K562 (cell line): ENCODE measurements around the gene MKRN2OS. TPM values are rescaled to one million over a fixed set of nuclear protein-coding genes. Genes with fewer than 3 reads are reported as not detected.

ENCODE experiments used
- CGGBP1 ChIP-seq: fragments of 250-450 bp; sonication (Bioruptor Pico); IDR thresholded peaks from 2 replicates; pipeline ENCODE4 v1.9.0; 2021; ENCODE audit warnings: mild to moderate bottlenecking
- EWSR1 ChIP-seq: fragments of 450-650 bp; IDR thresholded peaks from 2 replicates; pipeline ENCODE4 v1.6.1; 2018; ENCODE audit warnings: borderline replicate concordance, mild to moderate bottlenecking, low read depth, moderate library complexity; ENCODE audit not compliant: partially characterized antibody
- GATA2 ChIP-seq: sonication (generic); formaldehyde crosslinking; IDR thresholded peaks from 2 replicates; pipeline ENCODE4 v1.4.0; 2020; ENCODE audit warnings: mild to moderate bottlenecking, missing genetic modification reagents
- HDAC6 ChIP-seq: IDR thresholded peaks from 2 replicates; pipeline ENCODE4 v1.6.1; 2012; ENCODE audit warnings: low read depth, mild to moderate bottlenecking, control low read depth, inconsistent platforms, low read length, moderate library complexity
- KAT2B ChIP-seq: IDR thresholded peaks from one replicate; pipeline ENCODE4 v1.6.1; 2012; ENCODE audit warnings: low read depth, mild to moderate bottlenecking, control low read depth, inconsistent platforms, low read length, moderate library complexity
- NCOA2 ChIP-seq, 2 experiments: fragments of 450-650 bp; IDR thresholded peaks; 2 replicates each; pipeline ENCODE4 v1.6.1; 2018; ENCODE audit warnings: mild to moderate bottlenecking in 2 of 2, moderate library complexity in 1 of 2; ENCODE audit not compliant: partially characterized antibody in 2 of 2
- PHF8 ChIP-seq: fragments of 200-600 bp; sonication (generic); IDR thresholded peaks from 2 replicates; pipeline ENCODE4 v1.6.1; 2012; ENCODE audit warnings: mixed run types, mild to moderate bottlenecking, inconsistent platforms, low read length, moderate library complexity, borderline replicate concordance
- PURB ChIP-seq: sonication (generic); formaldehyde crosslinking; IDR thresholded peaks from 2 replicates; pipeline ENCODE4 v1.9.0; 2021; ENCODE audit warnings: low read depth, mild to moderate bottlenecking, missing genetic modification reagents
- RBM25 ChIP-seq: fragments of 200-400 bp; formaldehyde crosslinking; IDR thresholded peaks from 2 replicates; pipeline ENCODE4 v1.6.1; 2018; ENCODE audit warnings: low read length, low read depth, moderate library complexity; ENCODE audit not compliant: severe bottlenecking
- RBM34 ChIP-seq: fragments of 200-400 bp; formaldehyde crosslinking; IDR thresholded peaks from 2 replicates; pipeline ENCODE4 v1.6.1; 2018; ENCODE audit warnings: low read length, borderline replicate concordance; ENCODE audit not compliant: insufficient read depth
- RNF219 ChIP-seq: fragments of 250-450 bp; sonication (Bioruptor Pico); IDR thresholded peaks from 2 replicates; pipeline ENCODE4 v1.5.0; 2022; ENCODE audit warnings: mild to moderate bottlenecking
- SMAD1 ChIP-seq: fragments of 150-350 bp; IDR thresholded peaks from 2 replicates; pipeline ENCODE4 v1.6.1; 2014; ENCODE audit warnings: low read length, low read depth; ENCODE audit not compliant: partially characterized antibody
- STAG1 ChIP-seq: sonication (generic); formaldehyde crosslinking; IDR thresholded peaks from 2 replicates; pipeline ENCODE4 v1.5.0; 2020; ENCODE audit warnings: missing genetic modification reagents, borderline replicate concordance
- TCF3 ChIP-seq: sonication (generic); formaldehyde crosslinking; IDR thresholded peaks from 2 replicates; pipeline ENCODE4 v1.4.0; 2020; ENCODE audit warnings: mild to moderate bottlenecking, missing genetic modification reagents
- ZBTB8A ChIP-seq: fragments of 450-650 bp; IDR thresholded peaks from 2 replicates; pipeline ENCODE4 v1.6.1; 2018; ENCODE audit warnings: mild to moderate bottlenecking, moderate library complexity; ENCODE audit not compliant: partially characterized antibody
- ZNF398 ChIP-seq: fragments of 250-450 bp; sonication (Bioruptor Pico); IDR thresholded peaks from 2 replicates; pipeline ENCODE4 v1.8.0; 2021; ENCODE audit warnings: moderate library complexity, mild to moderate bottlenecking, inconsistent platforms
- ZNF507 ChIP-seq: conservative IDR thresholded peaks from 2 replicates; pipeline ENCODE4 v1.6.1; 2017; ENCODE audit warnings: missing genetic modification characterization, missing compliant biosample characterization
- polyA plus RNA-seq, 8 experiments: library from polyadenylated mRNA; depleted of rRNA in 4 of 8; stranded (reverse) in 5 of 8; unstranded in 3 of 8; fragments of >200 nt; fragmentation: Nextera tagmentation in 2 of 8; fragmentation: Illumina TruSeq in 1 of 8; extraction: Ambion mirVana in 2 of 8; extraction: Trizol in 1 of 8; gene quantifications; 2 replicates each; pipeline versions ENCODE4 v1.2.1 to v1.2.3, GENCODE V29; 2011 to 2014; ENCODE audit warnings: inconsistent platforms in 1 of 8, missing spikeins in 1 of 8
- total RNA-seq, 7 experiments: library from RNA; depleted of rRNA in 6 of 7; stranded (reverse); fragments of >200 nt in 6 of 7; fragmentation: Illumina TruSeq in 2 of 7; extraction: Trizol in 2 of 7; gene quantifications; 2 replicates each; pipeline versions ENCODE4 v1.2.1 to v1.2.3, GENCODE V29; 2011 to 2021; ENCODE audit warnings: low replicate concordance in 1 of 7
- TF ChIP-seq, protein P1 (sequence below): sonication (generic); formaldehyde crosslinking; IDR thresholded peaks from 2 replicates; pipeline ENCODE4 v1.8.1; 2022; ENCODE audit warnings: missing genetic modification reagents
- TF ChIP-seq, protein P2 (sequence below): fragments of 250-450 bp; sonication (Bioruptor Pico); IDR thresholded peaks from 2 replicates; pipeline ENCODE4 v1.8.0; 2022; ENCODE audit warnings: inconsistent platforms

The MKRN2OS gene
- total and polyA plus RNA-seq, 9 of the 15 experiments (the other 6 are each of a cell fraction or from before 2014, with no cell fraction given): 0.11 to 0.27 (median 0.17) TPM; not detected in 6

DNA sequence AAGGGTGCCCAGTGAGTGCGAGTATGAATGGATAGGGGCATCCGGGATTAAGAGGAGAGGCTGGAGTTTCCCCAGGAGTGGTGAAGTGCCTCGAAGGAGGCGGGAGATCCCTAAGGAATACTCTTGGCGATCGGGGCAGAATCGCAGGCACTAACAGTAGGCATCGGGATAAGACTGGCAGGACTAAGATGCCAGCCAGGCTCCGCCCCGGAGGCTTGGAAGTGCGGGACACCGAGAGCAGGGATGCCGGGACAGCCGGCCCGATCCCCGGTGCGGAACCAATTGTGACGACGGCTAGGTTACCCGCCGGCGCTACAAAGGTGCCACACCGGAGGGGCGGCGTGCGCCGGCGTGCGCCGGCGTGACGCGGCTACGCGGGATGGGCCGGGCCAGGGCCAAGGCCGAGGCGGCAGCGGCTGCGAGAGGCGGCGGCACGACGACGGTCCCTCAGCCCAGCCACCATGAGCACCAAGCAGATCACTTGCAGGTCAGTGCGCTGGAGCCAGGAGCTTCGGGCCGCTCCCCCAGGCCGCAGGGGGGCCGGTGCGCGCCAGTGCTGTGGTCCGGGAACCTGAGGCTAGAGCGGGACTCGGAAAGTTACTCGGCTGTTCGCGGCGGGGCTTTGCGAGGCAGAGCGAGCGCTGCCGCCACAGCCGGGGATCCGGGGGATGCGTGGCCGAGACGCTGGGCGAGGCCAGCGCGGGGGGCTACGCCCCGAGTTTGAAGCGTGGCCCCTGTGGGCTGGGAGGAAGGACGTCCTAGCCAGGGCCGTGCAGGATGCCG lies 11.6 kb upstream of the MKRN2OS start, which contains the start of gene MKRN2 (continued):
- TF ChIP-seq, protein P1, sequence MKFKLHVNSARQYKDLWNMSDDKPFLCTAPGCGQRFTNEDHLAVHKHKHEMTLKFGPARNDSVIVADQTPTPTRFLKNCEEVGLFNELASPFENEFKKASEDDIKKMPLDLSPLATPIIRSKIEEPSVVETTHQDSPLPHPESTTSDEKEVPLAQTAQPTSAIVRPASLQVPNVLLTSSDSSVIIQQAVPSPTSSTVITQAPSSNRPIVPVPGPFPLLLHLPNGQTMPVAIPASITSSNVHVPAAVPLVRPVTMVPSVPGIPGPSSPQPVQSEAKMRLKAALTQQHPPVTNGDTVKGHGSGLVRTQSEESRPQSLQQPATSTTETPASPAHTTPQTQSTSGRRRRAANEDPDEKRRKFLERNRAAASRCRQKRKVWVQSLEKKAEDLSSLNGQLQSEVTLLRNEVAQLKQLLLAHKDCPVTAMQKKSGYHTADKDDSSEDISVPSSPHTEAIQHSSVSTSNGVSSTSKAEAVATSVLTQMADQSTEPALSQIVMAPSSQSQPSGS (CRISPR knock-in tag): no peak
- no peak for TF ChIP-seq NCOA2 (IDR thresholded peaks at IDR 0.05; ENCODE audit: partially characterized antibody in 2 of 2)
- peak; percentile 82 for TF ChIP-seq SMAD1
- TF ChIP-seq RBM25: peak; percentile 74
- TF ChIP-seq RBM34: no peak
- TF ChIP-seq, protein P2, sequence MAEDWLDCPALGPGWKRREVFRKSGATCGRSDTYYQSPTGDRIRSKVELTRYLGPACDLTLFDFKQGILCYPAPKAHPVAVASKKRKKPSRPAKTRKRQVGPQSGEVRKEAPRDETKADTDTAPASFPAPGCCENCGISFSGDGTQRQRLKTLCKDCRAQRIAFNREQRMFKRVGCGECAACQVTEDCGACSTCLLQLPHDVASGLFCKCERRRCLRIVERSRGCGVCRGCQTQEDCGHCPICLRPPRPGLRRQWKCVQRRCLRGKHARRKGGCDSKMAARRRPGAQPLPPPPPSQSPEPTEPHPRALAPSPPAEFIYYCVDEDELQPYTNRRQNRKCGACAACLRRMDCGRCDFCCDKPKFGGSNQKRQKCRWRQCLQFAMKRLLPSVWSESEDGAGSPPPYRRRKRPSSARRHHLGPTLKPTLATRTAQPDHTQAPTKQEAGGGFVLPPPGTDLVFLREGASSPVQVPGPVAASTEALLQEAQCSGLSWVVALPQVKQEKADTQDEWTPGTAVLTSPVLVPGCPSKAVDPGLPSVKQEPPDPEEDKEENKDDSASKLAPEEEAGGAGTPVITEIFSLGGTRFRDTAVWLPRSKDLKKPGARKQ (CRISPR knock-in tag): no peak
- 0 out of 2 replicates have a peak, but pooled peaks have one; percentile 29 for TF ChIP-seq TCF3 (CRISPR knock-in tag)
- no peak for TF ChIP-seq PURB (CRISPR knock-in tag)
- peak; percentile 11; the same call in 1 of the 2 replicates for TF ChIP-seq CGGBP1 (CRISPR knock-in tag)
- TF ChIP-seq ZBTB8A: no peak
- no peak for TF ChIP-seq HDAC6
- peak; percentile 99 for TF ChIP-seq PHF8
- TF ChIP-seq KAT2B: no peak
- no peak for TF ChIP-seq ZNF507 (tag)
- no peak for TF ChIP-seq RNF219 (CRISPR knock-in tag)
- TF ChIP-seq ZNF398 (CRISPR knock-in tag): no peak
- TF ChIP-seq STAG1 (CRISPR knock-in tag): no peak; the same call in 1 of the 2 replicates
- no peak for TF ChIP-seq EWSR1
- no peak for TF ChIP-seq GATA2 (CRISPR knock-in tag)
